NOMO-1 treated with dmso at 0.1 percent for 144 hours (cell line): ENCODE data around the gene PBX1.
"Not testable (repeated sequence)": the region's sequence is repeated elsewhere in the genome, so short reads cannot be mapped to it uniquely, and the experiment has no call there.

Source experiments
- DNase-seq: peaks from one replicate; lab custom pipeline; 2025; ENCODE audit not compliant: unreplicated experiment; lab: John Stamatoyannopoulos, UW

Gene PBX1

GRCh38 chr1:164589408-164589807 lies 30.4 kb downstream of the PBX1 start:
- no peak for DNase-seq

- DNase-seq, result no peak
Observed at GRCh38 chr1:164589961-164590507, 31.1 kb downstream of the PBX1 start.

- no peak for DNase-seq
Observed at GRCh38 chr1:164590592-164590991, 31.6 kb downstream of the PBX1 start.

- DNase-seq, result no peak
Observed at GRCh38 chr1:164591858-164592257, 32.9 kb downstream of the PBX1 start.

- DNase-seq, result no peak
Observed at GRCh38 chr1:164592634-164593033, 33.6 kb downstream of the PBX1 start.

- no peak for DNase-seq
Observed at GRCh38 chr1:164595212-164595611, 36.2 kb downstream of the PBX1 start.

- no peak for DNase-seq
Observed at GRCh38 chr1:164596172-164596571, 37.2 kb downstream of the PBX1 start.

GRCh38 chr1:164598719-164599118 lies 39.7 kb downstream of the PBX1 start:
- DNase-seq, result no peak

GRCh38 chr1:164599272-164599671 lies 40.3 kb downstream of the PBX1 start:
- no peak for DNase-seq

- DNase-seq, result no peak
Observed at GRCh38 chr1:164601399-164602100, 42.6 kb downstream of the PBX1 start.

- DNase-seq, result no peak
Observed at GRCh38 chr1:164602101-164602422, 43.1 kb downstream of the PBX1 start.

GRCh38 chr1:164602480-164603093 lies 43.6 kb downstream of the PBX1 start:
- DNase-seq, result no peak

GRCh38 chr1:164603805-164604204 lies 44.8 kb downstream of the PBX1 start:
- not testable (repeated sequence) for DNase-seq

GRCh38 chr1:164604541-164604940 lies 45.6 kb downstream of the PBX1 start:
- DNase-seq, result no peak

- no peak for DNase-seq
Observed at GRCh38 chr1:164605254-164606091, 46.5 kb downstream of the PBX1 start.

- no peak for DNase-seq
Observed at GRCh38 chr1:164607351-164607750, 48.4 kb downstream of the PBX1 start.

GRCh38 chr1:164608651-164609057 lies 49.7 kb downstream of the PBX1 start:
- DNase-seq, result no peak

- DNase-seq, result no peak
Observed at GRCh38 chr1:164609089-164609488, 50.1 kb downstream of the PBX1 start.

- DNase-seq, result no peak
Observed at GRCh38 chr1:164610538-164611222, 51.7 kb downstream of the PBX1 start.

GRCh38 chr1:164611754-164612642 lies 53.0 kb downstream of the PBX1 start:
- DNase-seq, result no peak
